ENCODE data around the gene BCAR1.
"Not testable (repeated sequence)": the region's sequence is repeated elsewhere in the genome, so short reads cannot be mapped to it uniquely, and the experiment has no call there.

The BCAR1 gene

GRCh38 chr16:75208861-75209505 lies 42.4 kb downstream of the BCAR1 start:
- no peak for TF ChIP-seq CTCF (IDR thresholded peaks at IDR 0.05; ENCODE audit: low read depth, low read length, missing control alignments)
- no peak overlapping the region for H3K4me3 ChIP-seq (ENCODE audit: low read depth, low read length)
- DNase-seq (ENCODE audit: low read depth), result no peak
- in situ Hi-C loops (cut with HindIII; ENCODE audit: low sequenced_read_pairs), result no loop called here

- TF ChIP-seq CTCF (IDR thresholded peaks at IDR 0.05; ENCODE audit: low read depth, low read length, missing control alignments), result no peak
- in situ Hi-C loops (cut with HindIII; ENCODE audit: low sequenced_read_pairs), result no loop called here
- H3K4me3 ChIP-seq (ENCODE audit: low read depth, low read length), result no peak overlapping the region
- DNase-seq (ENCODE audit: low read depth), result no peak
Observed at GRCh38 chr16:75208242-75208825, 43.1 kb downstream of the BCAR1 start.

GRCh38 chr16:75207831-75208230 lies 43.6 kb downstream of the BCAR1 start:
- in situ Hi-C loops (cut with HindIII; ENCODE audit: low sequenced_read_pairs), result no loop called here
- no peak for DNase-seq (ENCODE audit: low read depth)
- TF ChIP-seq CTCF (IDR thresholded peaks at IDR 0.05; ENCODE audit: low read depth, low read length, missing control alignments), result no peak
- H3K4me3 ChIP-seq (ENCODE audit: low read depth, low read length), result no peak overlapping the region

GRCh38 chr16:75206749-75207451 lies 44.5 kb downstream of the BCAR1 start, which contains the start of gene CTRB2:
CTRB2 (minus strand) TSS chr16:75207161; CDS start chr16:75207141, 20 bp downstream.
- in situ Hi-C loops (cut with HindIII; ENCODE audit: low sequenced_read_pairs), result no loop called here
- no peak for TF ChIP-seq CTCF (IDR thresholded peaks at IDR 0.05; ENCODE audit: low read depth, low read length, missing control alignments)
- no peak within 1 kb of the TSS for H3K4me3 ChIP-seq (ENCODE audit: low read depth, low read length)
- no peak for DNase-seq (ENCODE audit: low read depth)

- H3K4me3 ChIP-seq (ENCODE audit: low read depth, low read length); DNase-seq (ENCODE audit: low read depth); in situ Hi-C loops (cut with HindIII; ENCODE audit: low sequenced_read_pairs): not testable (repeated sequence)
Observed at GRCh38 chr16:75205961-75206748, 45.3 kb downstream of the BCAR1 start.

GRCh38 chr16:75205438-75205837 lies 46.0 kb downstream of the BCAR1 start:
- in situ Hi-C loops (cut with HindIII; ENCODE audit: low sequenced_read_pairs), result not testable (repeated sequence)

GRCh38 chr16:75204905-75205304 lies 46.5 kb downstream of the BCAR1 start:
- H3K4me3 ChIP-seq (ENCODE audit: low read depth, low read length); in situ Hi-C loops (cut with HindIII; ENCODE audit: low sequenced_read_pairs): not testable (repeated sequence)

More at GRCh38 chr16:75205438-75205837, 46.0 kb downstream of the BCAR1 start:
- DNase-seq (ENCODE audit: low read depth); H3K4me3 ChIP-seq (ENCODE audit: low read depth, low read length): not testable (repeated sequence)

More at GRCh38 chr16:75204905-75205304, 46.5 kb downstream of the BCAR1 start:
- not testable (repeated sequence) for DNase-seq (ENCODE audit: low read depth)
